Thyroid gland (tissue), 4 donors: Measurements from ENCODE around the gene SEC63.

Source experiments
- POLR2A ChIP-seq, 2 donors: fragments of 450-650 bp; IDR thresholded peaks; one replicate each; pipeline ENCODE4 v1.6.1; 2017; ENCODE audit warnings: antibody characterized with exemption in 2 of 2, mild to moderate bottlenecking in 2 of 2, moderate library complexity in 1 of 2
- TF ChIP-seq, protein P1 (sequence below), 6 experiments: fragments of 200-600 bp in 3 of 6; fragments of 450-650 bp in 3 of 6; sonication (generic) in 3 of 6; IDR thresholded peaks; one replicate each; pipeline ENCODE4 v1.5.1; 2016 to 2019; ENCODE audit warnings: antibody characterized with exemption in 6 of 6, mild to moderate bottlenecking in 2 of 6, inconsistent platforms in 1 of 6, moderate library complexity in 1 of 6

DNA sequence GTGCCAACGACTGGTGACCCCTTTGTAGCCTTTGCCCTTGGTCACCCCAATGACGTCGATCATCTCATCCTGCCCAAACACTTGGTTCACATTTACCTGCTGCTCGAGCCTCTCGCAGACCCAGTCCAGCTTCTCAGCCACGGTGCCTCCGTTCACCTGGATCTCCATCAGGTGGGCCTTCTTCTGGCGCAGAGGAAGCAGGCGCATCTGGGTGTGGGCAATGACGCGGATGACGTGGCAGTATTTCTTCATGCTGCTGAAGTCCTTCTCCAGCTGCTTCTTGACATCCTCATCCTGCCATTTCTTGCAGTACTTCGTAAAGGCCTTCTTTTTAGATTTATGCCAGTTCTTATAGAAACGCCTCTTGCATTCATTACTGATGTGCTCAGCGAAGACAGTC lies 46.9 kb upstream of the SEC63 start:
- TF ChIP-seq, protein P1, sequence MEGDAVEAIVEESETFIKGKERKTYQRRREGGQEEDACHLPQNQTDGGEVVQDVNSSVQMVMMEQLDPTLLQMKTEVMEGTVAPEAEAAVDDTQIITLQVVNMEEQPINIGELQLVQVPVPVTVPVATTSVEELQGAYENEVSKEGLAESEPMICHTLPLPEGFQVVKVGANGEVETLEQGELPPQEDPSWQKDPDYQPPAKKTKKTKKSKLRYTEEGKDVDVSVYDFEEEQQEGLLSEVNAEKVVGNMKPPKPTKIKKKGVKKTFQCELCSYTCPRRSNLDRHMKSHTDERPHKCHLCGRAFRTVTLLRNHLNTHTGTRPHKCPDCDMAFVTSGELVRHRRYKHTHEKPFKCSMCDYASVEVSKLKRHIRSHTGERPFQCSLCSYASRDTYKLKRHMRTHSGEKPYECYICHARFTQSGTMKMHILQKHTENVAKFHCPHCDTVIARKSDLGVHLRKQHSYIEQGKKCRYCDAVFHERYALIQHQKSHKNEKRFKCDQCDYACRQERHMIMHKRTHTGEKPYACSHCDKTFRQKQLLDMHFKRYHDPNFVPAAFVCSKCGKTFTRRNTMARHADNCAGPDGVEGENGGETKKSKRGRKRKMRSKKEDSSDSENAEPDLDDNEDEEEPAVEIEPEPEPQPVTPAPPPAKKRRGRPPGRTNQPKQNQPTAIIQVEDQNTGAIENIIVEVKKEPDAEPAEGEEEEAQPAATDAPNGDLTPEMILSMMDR (IDR thresholded peaks at IDR 0.05): no peak
- TF ChIP-seq POLR2A (IDR thresholded peaks at IDR 0.05): no peak
